DMS 273 (cell line): Measurements from ENCODE around the gene BIRC5.

Source experiments
- DNase-seq: peaks from one replicate; lab custom pipeline; 2025; ENCODE audit not compliant: unreplicated experiment; lab: John Stamatoyannopoulos, UW

The BIRC5 gene

DNA sequence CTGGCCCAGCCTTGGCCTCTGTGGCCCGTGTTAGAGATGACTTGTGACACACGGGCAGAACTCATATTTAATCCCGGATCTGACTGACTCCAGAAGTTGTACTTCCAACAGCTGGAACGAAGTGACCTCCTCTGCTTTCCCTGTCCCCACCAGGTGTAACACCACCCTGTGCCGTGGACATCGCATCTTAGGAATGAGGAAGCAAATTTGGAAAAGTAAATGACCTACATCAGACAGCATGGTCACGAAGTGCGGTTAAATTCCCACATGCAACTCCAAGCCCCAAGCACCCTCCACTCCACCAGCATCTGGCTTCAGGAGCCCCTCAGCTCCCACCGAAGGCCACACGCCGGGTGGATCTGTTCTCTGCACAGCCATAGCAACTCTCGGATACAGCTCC, 30.1 kb upstream of the BIRC5 start:
- no peak for DNase-seq

DNA sequence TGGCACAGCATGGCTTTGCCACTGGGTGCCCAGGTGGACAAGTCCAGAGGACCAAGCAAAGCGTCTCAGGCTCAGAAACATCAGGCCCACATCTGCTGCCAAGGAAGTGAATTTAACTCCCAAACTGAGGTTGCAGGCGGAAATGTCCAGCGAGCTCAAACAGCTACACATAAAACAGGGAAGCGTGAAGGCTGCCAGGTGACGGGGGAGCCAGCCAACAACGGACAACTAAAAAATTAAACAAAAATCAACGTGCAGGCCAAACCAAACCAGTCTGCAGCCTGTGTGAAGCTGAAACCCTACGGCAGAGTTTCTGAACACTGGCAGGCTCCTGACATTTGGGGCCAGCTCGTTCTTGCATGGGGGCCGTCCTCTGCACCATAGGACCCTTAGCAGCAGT, 29.7 kb upstream of the BIRC5 start:
- DNase-seq: no peak

DNA sequence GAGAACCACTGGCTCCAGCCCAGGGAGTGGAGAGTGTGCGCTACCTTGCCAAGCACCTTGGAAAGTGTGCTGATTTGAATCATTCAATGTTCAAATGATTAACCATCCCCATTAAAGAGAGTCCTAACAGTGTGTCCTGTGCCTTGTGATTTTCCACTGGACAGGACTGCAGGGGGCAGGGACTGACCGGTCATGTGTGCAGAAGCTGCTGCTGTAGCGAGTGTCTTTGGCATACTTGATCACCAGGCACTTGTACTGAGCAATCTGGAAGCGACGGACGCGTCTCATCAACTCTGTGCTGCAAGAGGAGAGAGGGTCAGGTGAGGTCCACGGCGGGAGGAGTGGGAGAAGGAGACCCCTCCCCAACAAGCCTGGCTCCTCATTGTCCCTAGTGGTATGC, 29.2 kb upstream of the BIRC5 start:
- DNase-seq: no peak

DNA sequence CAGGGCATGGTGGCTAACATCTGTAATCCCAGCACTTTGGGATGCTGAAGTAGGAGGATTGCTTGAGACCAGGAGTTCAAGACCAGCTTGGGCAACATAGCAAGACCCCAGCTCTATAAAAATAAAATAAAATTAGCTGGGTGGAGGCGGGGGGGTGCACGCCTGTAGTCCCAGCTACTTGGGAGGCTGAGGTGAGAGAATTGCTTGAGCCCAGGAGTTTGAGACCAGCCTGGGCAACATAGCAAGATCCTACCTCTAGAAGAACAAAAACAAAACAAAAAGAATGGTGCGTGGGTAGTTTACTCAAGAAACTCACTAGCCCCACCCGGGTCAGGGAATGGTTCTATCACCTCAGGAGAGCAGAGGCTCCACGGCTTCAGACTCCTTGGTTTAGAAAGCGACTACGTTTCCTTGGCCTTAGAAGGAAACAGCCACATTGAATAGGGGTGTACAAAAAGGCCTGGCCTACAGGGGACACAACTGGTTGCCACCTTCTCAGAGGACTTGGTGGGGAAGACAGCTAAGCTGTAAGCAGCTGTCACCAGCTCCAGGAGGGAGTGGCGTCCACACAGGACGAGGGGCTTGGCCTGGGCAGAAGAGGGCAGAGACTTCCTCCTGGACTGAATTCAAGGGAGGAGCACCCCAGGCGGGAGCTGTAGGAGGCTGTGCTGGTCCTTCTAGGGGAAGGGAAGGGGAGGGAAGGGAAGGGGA, 27.9 kb upstream of the BIRC5 start:
- DNase-seq: peak; percentile 49

DNA sequence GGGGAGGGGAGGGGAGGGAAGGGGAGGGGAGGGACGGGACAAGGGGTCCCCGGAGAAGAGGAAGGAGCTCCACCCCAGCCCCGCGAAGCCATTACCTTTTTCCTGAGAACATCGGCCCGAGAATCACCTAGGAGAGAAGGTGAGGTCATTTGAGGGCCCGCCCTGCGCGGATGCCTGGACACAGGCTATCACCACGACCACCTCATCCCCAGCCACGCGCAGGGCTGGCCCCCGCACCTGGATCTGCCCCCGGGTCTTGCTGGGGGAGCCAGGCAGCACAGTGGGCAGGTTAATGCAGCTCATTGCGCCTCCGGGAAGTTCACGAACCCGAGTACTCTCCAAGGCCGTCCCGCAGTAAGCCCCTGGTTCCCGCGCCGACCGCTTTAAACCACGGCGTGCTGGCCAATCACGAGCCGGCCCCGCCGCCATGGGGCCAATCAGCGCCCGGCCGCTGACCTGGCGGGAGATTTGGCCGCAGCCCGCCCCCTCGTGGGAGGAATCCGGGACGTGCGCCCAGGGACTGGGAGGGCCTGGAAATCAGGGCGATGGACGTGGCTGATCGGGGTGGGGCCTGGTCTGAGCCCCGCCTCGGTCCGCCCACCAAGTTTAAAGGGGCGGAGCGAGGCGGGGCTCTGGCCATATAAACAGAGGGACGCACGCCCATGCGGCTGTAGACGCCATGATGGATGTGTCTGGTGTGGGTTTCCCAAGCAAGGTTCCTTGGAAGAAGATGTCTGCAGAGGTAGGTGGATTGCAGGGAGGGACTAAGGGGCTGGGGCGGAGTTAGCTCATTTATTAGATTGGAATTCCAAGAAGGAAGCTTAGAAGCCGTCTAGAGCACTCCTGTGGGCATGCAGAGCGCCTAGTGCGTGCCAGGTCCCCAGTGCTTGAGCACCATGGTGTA, 27.1 kb upstream of the BIRC5 start, which contains the start of the genes AFMID and TK1:
TSS of gene AFMID (plus strand) at position 671 of the 904 bp plus-strand sequence. CDS start at position 680, 9 bp downstream.
TSS of gene TK1 (minus strand) at position 361 of the 904 bp plus-strand sequence. CDS start at position 303, 58 bp downstream.
- DNase-seq: peak; percentile 99

DNA sequence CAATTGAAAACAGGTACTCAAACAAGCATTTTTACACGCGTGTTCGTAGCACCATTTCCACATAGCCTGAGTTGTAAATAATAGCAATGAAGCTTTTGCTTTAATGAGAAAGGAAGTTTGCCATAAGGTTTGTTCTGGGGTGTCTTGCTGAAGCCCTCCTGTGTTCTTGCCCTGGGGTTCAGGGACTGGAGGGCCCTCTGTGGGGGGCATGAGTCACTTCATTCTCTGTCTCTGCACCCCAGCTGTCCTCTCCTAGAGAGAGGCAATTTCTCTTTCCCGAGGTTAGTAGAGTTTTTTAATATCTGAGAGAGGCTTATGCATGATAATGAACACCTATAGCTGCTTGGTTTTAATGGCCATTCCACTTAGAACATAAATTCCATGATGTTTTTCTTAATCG, 17.3 kb upstream of the BIRC5 start:
- no peak for DNase-seq

DNA sequence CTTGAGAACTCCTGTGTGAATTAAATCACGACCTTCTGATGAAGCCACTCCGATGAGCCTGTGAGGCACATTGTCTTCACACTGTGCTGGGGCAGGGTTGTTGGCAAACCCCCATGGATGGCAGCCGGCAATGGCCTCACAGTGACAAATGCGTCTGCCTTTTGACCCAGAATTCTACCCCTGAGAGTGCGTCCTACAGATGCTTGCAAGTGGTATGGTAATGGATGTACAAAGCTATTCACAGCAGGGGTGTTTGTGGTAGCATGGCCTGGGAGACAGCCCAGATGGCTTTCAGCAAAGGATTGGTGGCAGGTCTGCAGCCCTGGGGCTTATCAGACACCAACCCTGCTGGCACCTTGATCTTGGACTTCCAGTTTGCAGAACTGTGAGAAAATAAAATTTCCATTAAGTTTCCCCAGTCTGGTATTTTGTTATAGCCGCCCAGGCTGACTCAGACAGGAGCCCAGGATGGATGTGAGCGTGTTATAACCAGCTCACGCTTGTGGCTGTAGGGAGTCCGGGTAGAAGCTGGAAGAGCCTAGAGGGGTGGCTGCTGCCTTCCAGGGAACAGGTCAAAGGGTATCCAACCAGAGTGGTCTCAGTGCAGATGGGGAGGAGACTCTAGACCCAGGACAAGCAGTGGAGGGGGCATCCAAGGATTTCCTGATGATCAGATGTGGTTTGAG, 16.8 kb upstream of the BIRC5 start:
- peak; percentile 66 for DNase-seq

DNA sequence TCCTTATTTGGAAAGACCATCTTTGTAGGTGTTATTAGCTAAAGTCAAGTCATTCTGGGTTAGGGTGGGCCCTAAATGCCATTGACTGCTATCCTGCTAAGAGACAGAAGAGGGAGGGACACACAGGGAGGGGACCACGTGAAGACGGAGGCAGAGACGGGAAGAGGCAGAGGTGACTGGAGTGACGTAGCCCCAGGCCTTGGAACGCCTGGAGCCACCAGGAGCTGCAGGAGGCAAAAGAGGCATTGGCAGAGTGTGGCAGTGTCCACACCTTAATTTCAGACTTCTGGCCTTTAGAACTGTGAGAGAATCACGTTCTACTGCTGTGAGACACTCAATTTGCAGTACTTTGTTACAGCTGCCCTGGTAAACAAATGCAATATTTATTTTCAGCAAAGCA, 13.6 kb upstream of the BIRC5 start:
- no peak for DNase-seq

DNA sequence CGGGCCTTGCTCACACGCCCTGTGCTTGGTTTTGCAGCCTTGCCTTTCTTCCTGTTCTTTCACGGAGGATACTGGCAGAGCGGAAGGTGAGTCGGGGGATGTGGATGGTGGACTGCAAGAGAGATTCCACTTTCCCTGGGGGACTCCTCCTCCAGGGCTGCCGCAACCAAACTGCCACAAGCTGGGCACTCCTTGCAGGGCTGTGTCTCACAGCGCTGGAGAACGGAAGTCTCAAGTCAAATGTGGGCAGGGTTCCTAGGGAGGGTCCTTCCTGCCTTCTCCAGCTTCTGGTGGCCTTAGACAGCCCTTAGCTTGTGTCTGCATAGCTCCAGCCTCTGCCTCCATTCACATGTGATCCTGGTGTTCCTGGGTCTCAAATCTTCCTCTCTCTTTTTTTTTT, 11.4 kb upstream of the BIRC5 start:
- DNase-seq: no peak

DNA sequence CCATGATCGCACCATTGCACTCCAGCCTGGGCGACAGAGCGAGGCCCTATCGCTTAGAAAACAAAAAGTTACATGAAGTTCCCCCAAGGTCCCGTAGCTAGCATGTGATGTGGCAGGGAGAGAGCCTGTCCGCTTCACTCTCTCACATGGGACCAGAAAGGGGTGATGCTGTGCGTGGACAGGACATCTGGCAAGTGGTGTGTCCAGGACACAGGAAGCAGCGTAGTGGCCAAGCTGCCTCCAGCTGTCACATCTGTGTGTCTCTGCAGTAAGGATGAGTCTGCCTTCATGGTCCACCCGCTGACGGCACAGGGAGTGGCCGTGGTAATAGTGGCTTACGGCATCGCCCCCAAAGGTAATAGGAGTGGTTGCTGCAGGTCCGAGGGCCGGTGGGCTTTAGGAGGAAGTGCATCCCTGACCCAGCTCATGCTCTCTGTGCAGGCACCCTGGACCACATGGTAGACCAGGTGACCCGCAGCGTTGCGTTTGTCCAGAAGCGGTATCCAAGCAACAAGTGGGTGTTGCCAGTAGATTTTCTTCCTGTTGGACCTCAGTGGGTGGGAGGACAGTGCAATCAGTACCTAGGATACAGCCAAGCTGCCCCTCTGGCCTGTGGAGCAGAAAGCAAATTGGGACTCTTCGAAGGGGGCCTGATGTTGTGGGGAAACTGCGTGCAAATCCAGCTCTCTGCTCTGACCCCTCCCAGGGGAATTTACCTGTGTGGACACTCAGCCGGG, 9.5 kb upstream of the BIRC5 start:
- no peak for DNase-seq

DNA sequence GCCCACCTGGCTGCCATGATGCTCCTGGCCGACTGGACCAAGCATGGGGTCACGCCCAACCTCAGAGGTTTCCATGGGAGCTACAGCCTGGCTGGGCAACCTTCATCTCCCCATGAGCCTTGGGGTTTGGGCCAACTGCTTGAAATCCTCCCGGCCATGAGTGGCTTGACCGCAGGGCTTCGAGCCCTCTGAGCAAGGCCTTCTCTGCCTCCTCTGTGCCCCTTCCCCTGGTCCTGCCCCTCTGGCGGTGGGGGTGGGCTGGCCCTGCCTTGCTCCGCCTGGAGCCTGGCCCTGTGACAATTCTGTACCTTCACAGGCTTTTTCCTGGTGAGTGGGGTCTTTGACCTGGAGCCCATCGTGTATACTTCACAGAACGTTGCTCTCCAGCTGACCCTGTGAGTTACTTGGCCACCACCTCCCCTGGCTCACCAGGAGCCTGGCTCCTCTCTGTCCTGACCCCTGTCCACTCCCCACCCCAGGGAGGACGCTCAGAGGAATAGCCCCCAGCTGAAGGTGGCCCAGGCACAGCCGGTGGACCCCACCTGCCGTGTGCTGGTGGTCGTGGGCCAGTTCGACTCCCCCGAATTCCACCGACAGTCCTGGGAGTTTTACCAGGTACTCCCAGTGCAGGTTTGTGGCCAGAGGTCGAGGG, 8.8 kb upstream of the BIRC5 start:
- DNase-seq: no peak

DNA sequence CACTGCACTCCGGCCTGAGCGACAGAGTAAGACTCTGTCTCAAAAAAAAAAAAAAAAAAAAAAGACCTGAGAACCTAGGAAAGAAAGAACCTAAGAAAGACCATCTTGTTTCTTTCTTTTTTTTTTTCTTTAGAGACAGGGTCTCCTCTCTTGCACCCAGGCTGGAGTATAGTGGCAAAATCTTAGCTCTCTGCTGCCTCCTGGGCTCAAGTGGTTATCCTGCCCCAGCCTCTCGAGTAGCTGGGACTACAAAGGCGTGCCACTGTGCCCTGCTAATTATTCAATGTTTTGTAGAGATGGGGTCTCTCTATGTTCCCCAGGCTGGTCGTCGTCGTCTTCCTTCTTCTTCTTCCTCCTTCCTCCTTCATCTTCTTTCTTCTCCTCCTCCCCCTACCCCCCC, 7.8 kb upstream of the BIRC5 start:
- DNase-seq: peak; percentile 28

DNA sequence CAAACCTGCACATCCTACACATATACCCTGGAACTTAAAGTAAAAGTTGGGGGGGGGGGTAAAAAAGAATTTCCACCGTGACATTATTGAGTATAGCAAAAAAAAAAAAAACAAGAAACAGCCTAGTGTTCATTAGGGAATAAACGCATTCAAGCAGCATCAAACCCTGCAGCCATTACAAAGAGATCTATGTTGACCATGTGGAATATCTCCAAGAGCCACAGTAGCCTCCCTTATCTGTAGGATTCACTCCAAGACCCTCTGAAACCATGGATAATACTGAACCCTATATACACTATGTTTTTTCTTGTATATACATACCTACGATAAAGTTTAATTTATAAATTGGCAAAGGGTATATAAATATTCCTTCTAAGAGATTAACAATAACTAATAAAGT, 5.6 kb upstream of the BIRC5 start:
- DNase-seq: no peak

DNA sequence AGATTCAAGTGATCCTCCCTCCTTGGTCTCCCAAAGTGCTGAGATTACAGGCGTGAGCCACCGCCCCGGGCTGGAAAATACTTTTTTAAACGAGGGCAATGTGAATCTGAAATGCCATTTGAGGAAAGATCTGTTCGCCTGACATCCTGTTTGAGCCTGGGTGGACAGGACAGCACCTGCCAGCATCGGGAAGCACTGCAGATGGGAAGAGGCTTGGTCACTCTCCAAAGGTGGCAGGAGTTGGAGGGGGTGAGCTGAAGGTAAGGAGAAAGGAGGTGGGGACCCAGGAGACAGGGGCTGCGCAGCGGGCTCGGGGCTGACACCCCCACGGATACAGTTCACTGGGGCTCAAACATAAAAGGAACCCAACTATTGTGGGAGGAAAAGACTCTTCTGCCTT, 3.9 kb upstream of the BIRC5 start:
- no peak for DNase-seq

DNA sequence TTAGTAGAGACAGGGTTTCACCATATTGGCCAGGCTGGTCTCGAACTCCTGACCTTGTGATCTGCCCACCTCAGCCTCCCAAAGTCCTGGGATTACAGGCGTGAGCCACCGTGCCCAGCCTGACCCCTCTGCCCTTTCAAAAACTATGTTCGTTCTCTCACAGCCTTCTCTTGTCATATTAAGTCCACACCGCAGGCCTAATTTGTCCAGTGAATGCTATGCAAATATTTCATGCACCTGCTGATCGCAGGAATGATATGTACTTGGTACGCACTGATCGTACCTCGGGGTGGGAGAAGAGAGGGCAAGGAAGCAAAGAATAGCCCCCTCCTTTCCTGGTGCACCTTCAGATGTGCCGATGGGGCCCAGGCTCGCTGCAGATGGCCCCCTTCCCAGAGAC, 3.0 kb upstream of the BIRC5 start:
- DNase-seq: no peak

DNA sequence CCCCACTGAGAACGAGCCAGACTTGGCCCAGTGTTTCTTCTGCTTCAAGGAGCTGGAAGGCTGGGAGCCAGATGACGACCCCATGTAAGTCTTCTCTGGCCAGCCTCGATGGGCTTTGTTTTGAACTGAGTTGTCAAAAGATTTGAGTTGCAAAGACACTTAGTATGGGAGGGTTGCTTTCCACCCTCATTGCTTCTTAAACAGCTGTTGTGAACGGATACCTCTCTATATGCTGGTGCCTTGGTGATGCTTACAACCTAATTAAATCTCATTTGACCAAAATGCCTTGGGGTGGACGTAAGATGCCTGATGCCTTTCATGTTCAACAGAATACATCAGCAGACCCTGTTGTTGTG, 631 bp downstream of the BIRC5 start:
- peak; percentile 47 for DNase-seq

DNA sequence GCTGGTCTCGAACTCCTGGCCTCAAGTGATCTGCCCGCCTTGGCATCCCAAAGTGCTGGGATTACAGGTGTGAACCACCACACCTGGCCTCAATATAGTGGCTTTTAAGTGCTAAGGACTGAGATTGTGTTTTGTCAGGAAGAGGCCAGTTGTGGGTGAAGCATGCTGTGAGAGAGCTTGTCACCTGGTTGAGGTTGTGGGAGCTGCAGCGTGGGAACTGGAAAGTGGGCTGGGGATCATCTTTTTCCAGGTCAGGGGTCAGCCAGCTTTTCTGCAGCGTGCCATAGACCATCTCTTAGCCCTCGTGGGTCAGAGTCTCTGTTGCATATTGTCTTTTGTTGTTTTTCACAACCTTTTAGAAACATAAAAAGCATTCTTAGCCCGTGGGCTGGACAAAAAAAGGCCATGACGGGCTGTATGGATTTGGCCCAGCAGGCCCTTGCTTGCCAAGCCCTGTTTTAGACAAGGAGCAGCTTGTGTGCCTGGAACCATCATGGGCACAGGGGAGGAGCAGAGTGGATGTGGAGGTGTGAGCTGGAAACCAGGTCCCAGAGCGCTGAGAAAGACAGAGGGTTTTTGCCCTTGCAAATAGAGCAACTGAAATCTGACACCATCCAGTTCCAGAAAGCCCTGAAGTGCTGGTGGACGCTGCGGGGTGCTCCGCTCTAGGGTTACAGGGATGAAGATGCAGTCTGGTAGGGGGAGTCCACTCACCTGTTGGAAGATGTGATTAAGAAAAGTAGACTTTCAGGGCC, 5.5 kb downstream of the BIRC5 start:
- no peak for DNase-seq

DNA sequence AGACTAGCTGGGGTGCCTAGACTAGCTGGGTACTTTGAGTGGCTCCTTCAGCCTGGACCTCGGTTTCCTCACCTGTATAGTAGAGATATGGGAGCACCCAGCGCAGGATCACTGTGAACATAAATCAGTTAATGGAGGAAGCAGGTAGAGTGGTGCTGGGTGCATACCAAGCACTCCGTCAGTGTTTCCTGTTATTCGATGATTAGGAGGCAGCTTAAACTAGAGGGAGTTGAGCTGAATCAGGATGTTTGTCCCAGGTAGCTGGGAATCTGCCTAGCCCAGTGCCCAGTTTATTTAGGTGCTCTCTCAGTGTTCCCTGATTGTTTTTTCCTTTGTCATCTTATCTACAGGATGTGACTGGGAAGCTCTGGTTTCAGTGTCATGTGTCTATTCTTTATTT, 9.0 kb downstream of the BIRC5 start:
- no peak for DNase-seq

DNA sequence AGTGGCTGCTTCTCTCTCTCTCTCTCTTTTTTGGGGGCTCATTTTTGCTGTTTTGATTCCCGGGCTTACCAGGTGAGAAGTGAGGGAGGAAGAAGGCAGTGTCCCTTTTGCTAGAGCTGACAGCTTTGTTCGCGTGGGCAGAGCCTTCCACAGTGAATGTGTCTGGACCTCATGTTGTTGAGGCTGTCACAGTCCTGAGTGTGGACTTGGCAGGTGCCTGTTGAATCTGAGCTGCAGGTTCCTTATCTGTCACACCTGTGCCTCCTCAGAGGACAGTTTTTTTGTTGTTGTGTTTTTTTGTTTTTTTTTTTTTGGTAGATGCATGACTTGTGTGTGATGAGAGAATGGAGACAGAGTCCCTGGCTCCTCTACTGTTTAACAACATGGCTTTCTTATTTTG, 9.7 kb downstream of the BIRC5 start:
- DNase-seq: no peak
